ENCODE data around the gene KLHDC9.

Gene KLHDC9

DNA sequence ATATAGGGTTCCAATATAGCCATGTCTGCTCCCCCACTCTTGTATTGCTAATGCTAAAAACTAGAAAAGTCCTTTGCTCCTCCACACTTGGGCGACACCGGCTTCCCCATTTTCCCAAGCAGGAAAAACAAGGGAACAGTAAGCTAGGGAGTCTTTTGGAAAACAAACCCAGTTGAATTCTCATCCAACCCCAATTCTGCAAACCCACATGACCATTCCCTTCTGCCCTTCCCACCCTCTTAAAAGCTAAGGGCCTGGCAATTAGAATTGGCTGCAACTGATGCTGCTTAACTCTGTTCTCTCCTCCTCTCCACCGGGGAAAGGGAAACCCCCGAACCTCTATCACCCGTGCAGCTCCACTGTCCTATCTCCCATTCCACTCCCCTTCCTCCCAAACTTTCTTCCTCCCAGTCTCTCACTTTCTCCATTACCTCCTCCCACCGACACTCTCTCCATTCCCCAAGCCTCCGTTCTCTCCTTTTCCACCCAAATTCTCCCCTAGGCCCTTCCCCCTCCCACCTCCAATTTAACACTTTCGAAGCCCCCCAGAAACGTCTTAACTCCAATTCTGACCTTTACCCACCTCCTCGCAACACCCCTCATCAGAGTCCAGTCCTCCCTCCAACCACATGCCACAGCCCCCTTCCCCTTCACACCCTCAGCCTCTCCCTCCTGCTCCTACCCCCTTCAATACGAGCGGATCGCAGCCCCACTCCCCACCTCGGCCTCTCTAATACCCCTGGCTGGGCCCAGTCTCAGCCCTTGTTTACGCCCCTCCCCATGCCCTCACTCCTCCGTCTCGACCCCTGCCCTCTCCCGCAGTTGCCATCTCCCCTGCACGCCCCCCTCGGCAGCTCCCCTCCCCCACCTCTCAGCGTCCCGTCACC lies 33.6 kb downstream of the KLHDC9 start:
- no peak for DNase-seq (ENCODE audit: low read depth)

DNA sequence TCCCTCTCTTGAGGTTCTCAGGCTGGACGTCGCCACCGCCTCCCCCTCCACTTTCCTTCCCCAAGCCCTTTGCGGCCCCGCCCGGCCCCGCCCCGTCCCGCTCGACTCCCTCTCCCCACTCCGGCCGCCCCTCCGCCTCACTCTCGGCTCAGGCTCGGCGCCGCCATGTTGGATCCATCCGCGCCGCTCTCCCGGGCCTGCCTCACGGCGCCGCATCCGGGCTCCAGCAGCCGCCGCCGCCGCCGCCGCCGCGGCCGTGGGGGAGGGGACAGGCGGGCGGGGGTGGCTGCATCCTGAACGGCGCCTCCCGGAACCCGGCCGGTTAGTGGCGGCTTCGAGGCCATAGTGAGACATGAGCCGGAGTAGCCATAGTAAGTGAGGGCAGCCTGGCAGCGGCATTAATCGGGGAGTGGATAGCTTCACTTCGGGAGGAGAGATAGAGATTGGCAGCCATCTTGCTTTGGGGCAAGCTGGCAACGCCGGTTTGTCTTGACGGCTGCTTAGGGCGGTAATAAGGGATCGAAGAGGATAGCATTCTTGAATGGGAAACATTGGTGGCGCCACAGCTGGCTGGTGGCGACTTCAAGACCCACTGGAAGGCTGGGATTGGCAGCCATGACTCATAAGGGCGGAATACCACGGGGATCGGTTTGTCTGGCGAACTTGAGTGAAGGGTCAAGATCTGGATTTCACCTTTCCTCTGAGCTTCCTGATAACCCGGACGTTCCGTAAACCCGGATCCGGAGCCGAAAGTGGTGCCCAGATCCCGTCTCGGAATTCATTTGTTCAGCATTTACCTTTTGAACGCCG lies 34.5 kb downstream of the KLHDC9 start, which contains the start of gene DEDD:
Gene DEDD (minus strand): TSS at position 258 of the 810 bp plus-strand sequence. CDS start 8,205 bp downstream, outside the sequence.
- DNase-seq (ENCODE audit: low read depth), result peak; percentile 81

GRCh38 chr1:161133220-161133740 lies 35.1 kb downstream of the KLHDC9 start:
- DNase-seq (ENCODE audit: low read depth), result no peak

DNA sequence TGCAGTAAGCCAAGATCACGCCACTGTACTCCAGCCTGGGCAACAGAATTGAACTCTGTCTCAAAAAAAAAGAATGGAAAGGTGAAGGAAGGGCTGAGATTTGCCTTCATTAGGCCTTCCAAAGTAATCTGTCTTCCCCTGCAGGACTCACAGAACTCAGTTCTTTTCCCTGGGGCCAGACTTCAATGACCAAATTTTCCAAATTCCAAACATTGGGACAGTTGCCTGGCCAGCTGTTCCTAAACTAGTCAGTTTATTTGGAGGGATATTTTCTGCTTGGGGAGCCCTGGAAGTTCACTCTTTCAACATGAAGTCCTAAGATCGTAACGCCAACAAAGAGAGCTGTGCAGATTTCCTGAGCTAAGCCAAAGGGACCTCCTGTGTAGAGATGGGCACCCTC lies 39.7 kb downstream of the KLHDC9 start:
- DNase-seq (ENCODE audit: low read depth), result no peak

GRCh38 chr1:161138431-161138830 lies 40.3 kb downstream of the KLHDC9 start:
- DNase-seq (ENCODE audit: low read depth), result no peak

DNA sequence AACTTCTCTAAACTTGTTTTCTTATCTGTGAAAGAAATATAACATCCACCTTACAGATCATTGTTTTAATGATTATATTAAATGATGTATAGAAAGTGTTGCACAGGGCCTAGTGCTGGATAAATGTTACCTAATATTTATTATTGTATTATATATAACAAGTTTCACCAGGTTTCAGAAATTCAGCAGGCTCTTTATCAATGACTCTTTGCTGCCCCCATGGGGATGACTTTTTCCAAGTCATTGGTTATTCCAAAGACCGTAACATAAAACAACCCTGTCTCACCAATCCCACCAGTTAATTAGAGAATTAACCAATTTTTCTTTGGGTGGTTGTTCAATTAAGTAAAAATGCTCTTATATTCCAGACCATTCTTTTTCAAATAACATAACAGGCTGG lies 41.6 kb downstream of the KLHDC9 start:
- DNase-seq (ENCODE audit: low read depth), result no peak

DNA sequence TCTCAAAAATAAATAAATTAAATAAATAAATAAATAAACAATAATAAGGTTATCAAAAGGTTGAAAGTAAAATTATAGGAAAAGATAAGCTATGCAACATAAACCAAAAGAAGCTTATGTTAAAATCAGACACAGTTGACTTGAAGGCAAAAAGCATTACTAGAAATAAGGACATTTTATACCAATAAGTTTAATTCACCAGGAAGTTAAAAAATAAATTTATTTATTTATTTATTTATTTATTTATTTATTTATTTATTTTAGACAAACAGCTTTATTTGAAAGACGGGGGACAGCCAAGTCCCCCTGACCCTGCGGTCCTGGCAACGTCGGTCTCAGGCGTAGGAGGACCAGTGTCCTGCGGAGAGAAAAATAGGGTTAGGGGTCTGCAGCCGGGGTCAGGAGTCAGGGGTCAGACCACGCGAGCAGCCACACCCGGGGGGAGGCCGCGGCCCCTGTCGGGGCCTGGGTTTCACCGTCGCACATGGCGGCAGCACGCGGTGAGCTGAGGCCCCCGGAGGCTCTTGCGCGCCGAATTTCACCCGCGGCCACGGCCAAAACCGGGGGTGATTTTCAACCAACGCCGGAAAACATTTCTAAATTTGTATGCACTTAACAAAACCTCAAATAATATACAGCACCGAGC lies 42.7 kb downstream of the KLHDC9 start:
- no peak for DNase-seq (ENCODE audit: low read depth)

DNA sequence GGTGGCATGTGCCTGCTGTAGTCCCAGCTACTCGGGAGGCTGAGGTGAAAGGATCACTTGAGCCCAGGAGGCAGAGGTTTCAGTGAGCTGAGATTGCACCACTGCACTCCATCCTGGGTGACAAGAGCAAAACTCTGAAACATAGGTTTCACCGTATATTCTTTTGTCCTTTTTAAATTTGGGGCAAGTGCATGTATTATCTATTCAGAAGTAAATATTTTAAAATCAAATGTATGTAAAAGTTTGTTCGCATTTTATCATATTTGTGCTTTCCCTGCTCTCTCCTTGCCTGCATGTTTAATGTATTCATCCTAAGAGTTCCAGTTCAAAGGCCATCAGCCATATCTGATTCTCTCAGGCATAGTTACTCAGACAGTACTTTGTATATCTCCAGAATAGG lies 47.7 kb downstream of the KLHDC9 start:
- no peak for DNase-seq (ENCODE audit: low read depth)
